H9 (cell line): Measurements from ENCODE around the gene ITIH2. TPM values are rescaled to one million over a fixed set of nuclear protein-coding genes. Genes with fewer than 3 reads are reported as not detected.
"Not testable (repeated sequence)": the region's sequence is repeated elsewhere in the genome, so short reads cannot be mapped to it uniquely, and the experiment has no call there.

Experiments
- DNase-seq: peaks from one replicate; pipeline ENCODE4 v3.0.0-alpha.2; 2017
- H2AFZ ChIP-seq: one replicate; pipeline ENCODE4 v1.6.1; 2013; ENCODE audit warnings: mild to moderate bottlenecking, low read length, control low read depth, moderate library complexity
- H2AK5ac ChIP-seq: 2 replicates; pipeline ENCODE4 v1.6.1; 2013; ENCODE audit warnings: low read length, control low read depth, mixed read lengths; ENCODE audit not compliant: insufficient read length
- H2BK120ac ChIP-seq: one replicate; pipeline ENCODE4 v1.6.1; 2013; ENCODE audit warnings: low read depth, mild to moderate bottlenecking, low read length, control low read depth, inconsistent platforms; ENCODE audit not compliant: poor library complexity, severe bottlenecking
- H2BK12ac ChIP-seq: 2 replicates; pipeline ENCODE4 v1.6.1; 2013; ENCODE audit warnings: low read length, control low read depth, mixed read lengths, low read depth; ENCODE audit not compliant: insufficient read length
- H2BK15ac ChIP-seq: 2 replicates; pipeline ENCODE4 v1.6.1; 2013; ENCODE audit warnings: low read depth, low read length, control low read depth
- H2BK20ac ChIP-seq: one replicate; pipeline ENCODE4 v1.6.1; 2013; ENCODE audit warnings: low read depth, mild to moderate bottlenecking, low read length, control low read depth, inconsistent platforms; ENCODE audit not compliant: poor library complexity, severe bottlenecking
- H2BK5ac ChIP-seq: 2 replicates; pipeline ENCODE4 v1.6.1; 2013; ENCODE audit warnings: low read length, control low read depth, mixed read lengths; ENCODE audit not compliant: insufficient read length
- H3K14ac ChIP-seq: 2 replicates; pipeline ENCODE4 v1.6.1; 2013; ENCODE audit warnings: low read length, control low read depth; ENCODE audit not compliant: insufficient read depth
- H3K18ac ChIP-seq: 2 replicates; pipeline ENCODE4 v1.6.1; 2013; ENCODE audit warnings: low read depth, mild to moderate bottlenecking, mixed read lengths, low read length, control low read depth; ENCODE audit not compliant: insufficient read length
- H3K23ac ChIP-seq: 2 replicates; pipeline ENCODE4 v1.6.1; 2013; ENCODE audit warnings: low read length, control low read depth, mixed read lengths, low read depth; ENCODE audit not compliant: insufficient read length
- H3K23me2 ChIP-seq: 2 replicates; pipeline ENCODE4 v1.6.1; 2013; ENCODE audit warnings: low read depth, mild to moderate bottlenecking, mixed read lengths, low read length, control low read depth; ENCODE audit not compliant: insufficient read length, poor library complexity, severe bottlenecking
- H3K27ac ChIP-seq: 2 replicates; pipeline ENCODE4 v1.5.1; 2013; ENCODE audit warnings: low read length, control low read depth, mixed read lengths, low read depth; ENCODE audit not compliant: insufficient read length
- H3K27me3 ChIP-seq: 2 replicates; pipeline ENCODE4 v1.6.1; 2013; ENCODE audit warnings: low read length, control low read depth, inconsistent platforms; ENCODE audit not compliant: insufficient read depth
- H3K4ac ChIP-seq: 2 replicates; pipeline ENCODE4 v1.6.1; 2013; ENCODE audit warnings: low read depth, mild to moderate bottlenecking, control low read depth, inconsistent platforms, low read length, moderate library complexity
- H3K4me1 ChIP-seq: 2 replicates; pipeline ENCODE4 v1.6.1; 2013; ENCODE audit warnings: low read length, control low read depth, inconsistent platforms; ENCODE audit not compliant: insufficient read depth
- H3K4me2 ChIP-seq: 2 replicates; pipeline ENCODE4 v1.6.1; 2013; ENCODE audit warnings: low read length, control low read depth, mixed read lengths; ENCODE audit not compliant: insufficient read length, insufficient read depth
- H3K56ac ChIP-seq: 2 replicates; pipeline ENCODE4 v1.6.1; 2013; ENCODE audit warnings: low read depth, mild to moderate bottlenecking, mixed read lengths, low read length, control low read depth; ENCODE audit not compliant: insufficient read length
- H3K79me1 ChIP-seq: 2 replicates; pipeline ENCODE4 v1.6.1; 2013; ENCODE audit warnings: low read depth, mild to moderate bottlenecking, moderate library complexity, low read length, control low read depth, inconsistent platforms; ENCODE audit not compliant: insufficient read depth, poor library complexity, severe bottlenecking
- H3K79me2 ChIP-seq: 2 replicates; pipeline ENCODE4 v1.6.1; 2013; ENCODE audit warnings: low read length, control low read depth, inconsistent platforms; ENCODE audit not compliant: insufficient read depth
- H3K9ac ChIP-seq: 2 replicates; pipeline ENCODE4 v1.6.1; 2013; ENCODE audit warnings: low read length, control low read depth, mixed read lengths; ENCODE audit not compliant: insufficient read length; ENCODE audit errors: extremely low read depth
- H3K9me3 ChIP-seq: one replicate; pipeline ENCODE4 v1.6.1; 2013; ENCODE audit warnings: low read depth, low read length, inconsistent platforms; ENCODE audit not compliant: control insufficient read depth
- H3T11ph ChIP-seq: one replicate; pipeline ENCODE4 v1.6.1; 2013; ENCODE audit warnings: mild to moderate bottlenecking, low read length, control low read depth, inconsistent platforms
- H4K20me1 ChIP-seq: one replicate; pipeline ENCODE4 v1.6.1; 2013; ENCODE audit not compliant: control insufficient read depth, insufficient read length, insufficient read depth
- H4K5ac ChIP-seq: 2 replicates; pipeline ENCODE4 v1.6.1; 2013; ENCODE audit warnings: low read depth, mild to moderate bottlenecking, mixed read lengths, low read length, control low read depth; ENCODE audit not compliant: insufficient read length
- H4K8ac ChIP-seq: replicated peaks from 2 replicates; pipeline ENCODE4 v1.6.1; 2013; ENCODE audit warnings: low read length, control low read depth, mixed read lengths, low read depth; ENCODE audit not compliant: insufficient read length
- H4K91ac ChIP-seq: 2 replicates; pipeline ENCODE4 v1.6.1; 2013; ENCODE audit warnings: low read depth, mild to moderate bottlenecking, moderate library complexity, mixed read lengths, low read length, control low read depth; ENCODE audit not compliant: insufficient read length
- H3K27ac Mint-ChIP-seq, 3 experiments: 2 replicates in 2 of 3; 3 replicates in 1 of 3; pipeline ENCODE4 v1.8.0; 2020 to 2021; ENCODE audit warnings: mixed read lengths in 3 of 3, mild to moderate bottlenecking in 1 of 3, moderate library complexity in 1 of 3
- H3K27me3 Mint-ChIP-seq: 2 replicates; pipeline ENCODE4 v1.8.0; 2021; ENCODE audit warnings: low read depth, mild to moderate bottlenecking, moderate library complexity, mixed read lengths
- H3K36me3 Mint-ChIP-seq, 3 experiments: 2 replicates in 2 of 3; 3 replicates in 1 of 3; pipeline ENCODE4 v1.8.0; 2020 to 2021; ENCODE audit warnings: low read depth in 3 of 3, mixed read lengths in 3 of 3; ENCODE audit not compliant: insufficient read depth in 1 of 3
- H3K4me1 Mint-ChIP-seq, 2 experiments: 2 replicates each; pipeline ENCODE4 v1.8.0; 2020; ENCODE audit warnings: mixed read lengths in 2 of 2
- H3K4me3 Mint-ChIP-seq, 2 experiments: 2 replicates in 1 of 2; 3 replicates in 1 of 2; pipeline ENCODE4 v1.8.0; 2020 to 2021; ENCODE audit warnings: mild to moderate bottlenecking in 2 of 2, mixed read lengths in 2 of 2, moderate library complexity in 1 of 2
- H3K9me3 Mint-ChIP-seq, 2 experiments: 2 replicates in 1 of 2; 3 replicates in 1 of 2; pipeline ENCODE4 v1.8.0; 2020; ENCODE audit warnings: mild to moderate bottlenecking in 2 of 2, mixed read lengths in 2 of 2, moderate library complexity in 1 of 2
- WGBS: extraction: QIAGEN DNeasy Blood & Tissue Kit; methylation state at CpG from one replicate; pipeline ENCODE4 v1.1.7; 2013; ENCODE audit warnings: missing lambda C conversion rate, low lambda C conversion rate, mixed read lengths; ENCODE audit not compliant: insufficient read length; ENCODE audit errors: extremely low coverage; 5-methylcytosine and 5-hydroxymethylcytosine counted together
- total RNA-seq: library from RNA; stranded (reverse); gene quantifications from 2 replicates; pipeline ENCODE4 v1.2.1, GENCODE V29; 2021
- TF ChIP-seq, protein P1 (sequence below): fragments of 200-600 bp; sonication (generic); conservative IDR thresholded peaks from 3 replicates; pipeline ENCODE4 v1.8.0; 2021; ENCODE audit warnings: antibody characterized with exemption, mild to moderate bottlenecking

ITIH2 gene
- total RNA-seq, 1 experiment from 2014 or later, result not detected

DNA sequence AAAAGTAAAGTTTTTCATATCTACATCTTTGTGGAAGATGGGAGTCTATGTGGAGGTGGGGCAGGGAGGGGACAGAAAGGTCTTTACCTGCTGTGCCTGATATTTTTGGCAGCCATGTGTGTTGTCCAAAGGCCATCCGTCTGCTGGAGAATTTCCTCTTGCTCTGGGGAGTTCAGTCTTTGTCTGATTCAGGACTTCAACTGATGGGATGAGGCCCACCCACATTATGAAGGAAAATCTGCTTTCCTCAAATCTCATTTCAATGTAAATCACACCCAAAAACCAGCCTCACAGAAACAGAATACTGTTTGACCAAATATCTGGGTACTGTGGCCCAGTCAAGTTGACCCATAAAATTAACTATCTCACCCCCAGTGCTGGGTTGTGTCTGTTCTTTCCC lies 23.9 kb upstream of the ITIH2 start:
- H3K27ac Mint-ChIP-seq, result no peak overlapping the region
- H3K9me3 Mint-ChIP-seq, result peaks cover 0 to 6% of the 10 kb centered on the region in 2 experiments; a peak in 3 of 5 replicates
- no peak overlapping the region for H3K4me2 ChIP-seq
- H3K36me3 Mint-ChIP-seq, result peaks cover 0 to 5% (median 0%) of the 10 kb centered on the region in 3 experiments; a peak in 1 of 7 replicates
- WGBS, result no CpG with 5 or more reads among the region's 1 CpG
- no peak overlapping the region for H3K27ac ChIP-seq
- DNase-seq, result no peak
- H3T11ph ChIP-seq, result no peak overlapping the region
- no peak overlapping the region for H2AFZ ChIP-seq
- H3K9ac ChIP-seq, result no peak overlapping the region
- no peak overlapping the region for H3K4ac ChIP-seq
- H3K79me1 ChIP-seq, result no peaks in the 10 kb centered on the region
- TF ChIP-seq, protein P1, sequence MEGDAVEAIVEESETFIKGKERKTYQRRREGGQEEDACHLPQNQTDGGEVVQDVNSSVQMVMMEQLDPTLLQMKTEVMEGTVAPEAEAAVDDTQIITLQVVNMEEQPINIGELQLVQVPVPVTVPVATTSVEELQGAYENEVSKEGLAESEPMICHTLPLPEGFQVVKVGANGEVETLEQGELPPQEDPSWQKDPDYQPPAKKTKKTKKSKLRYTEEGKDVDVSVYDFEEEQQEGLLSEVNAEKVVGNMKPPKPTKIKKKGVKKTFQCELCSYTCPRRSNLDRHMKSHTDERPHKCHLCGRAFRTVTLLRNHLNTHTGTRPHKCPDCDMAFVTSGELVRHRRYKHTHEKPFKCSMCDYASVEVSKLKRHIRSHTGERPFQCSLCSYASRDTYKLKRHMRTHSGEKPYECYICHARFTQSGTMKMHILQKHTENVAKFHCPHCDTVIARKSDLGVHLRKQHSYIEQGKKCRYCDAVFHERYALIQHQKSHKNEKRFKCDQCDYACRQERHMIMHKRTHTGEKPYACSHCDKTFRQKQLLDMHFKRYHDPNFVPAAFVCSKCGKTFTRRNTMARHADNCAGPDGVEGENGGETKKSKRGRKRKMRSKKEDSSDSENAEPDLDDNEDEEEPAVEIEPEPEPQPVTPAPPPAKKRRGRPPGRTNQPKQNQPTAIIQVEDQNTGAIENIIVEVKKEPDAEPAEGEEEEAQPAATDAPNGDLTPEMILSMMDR, result no peak
- no peaks in the 10 kb centered on the region for H3K9me3 ChIP-seq
- H4K20me1 ChIP-seq, result no peaks in the 10 kb centered on the region
- no peaks in the 10 kb centered on the region for H3K23me2 ChIP-seq
- no peak overlapping the region for H3K4me3 Mint-ChIP-seq
- H2BK5ac ChIP-seq, result no peak overlapping the region
- no peaks in the 10 kb centered on the region for H3K4me1 Mint-ChIP-seq
- no peak overlapping the region for H3K18ac ChIP-seq
- H3K14ac ChIP-seq, result no peak overlapping the region
- H2AK5ac ChIP-seq, result no peak overlapping the region
- H3K56ac ChIP-seq, result no peak overlapping the region
- no peak overlapping the region for H4K5ac ChIP-seq
- H2BK120ac ChIP-seq, result no peak overlapping the region
- no peak overlapping the region for H2BK20ac ChIP-seq
- no peak overlapping the region for H3K23ac ChIP-seq
- no peak overlapping the region for H4K91ac ChIP-seq
- H2BK12ac ChIP-seq, result no peak overlapping the region
- no peak overlapping the region for H2BK15ac ChIP-seq
- no peak overlapping the region for H4K8ac ChIP-seq
- H3K27me3 Mint-ChIP-seq, result peaks cover 28% of the 10 kb centered on the region
- no peaks in the 10 kb centered on the region for H3K27me3 ChIP-seq
- no peaks in the 10 kb centered on the region for H3K79me2 ChIP-seq
- H3K4me1 ChIP-seq, result no peaks in the 10 kb centered on the region

DNA sequence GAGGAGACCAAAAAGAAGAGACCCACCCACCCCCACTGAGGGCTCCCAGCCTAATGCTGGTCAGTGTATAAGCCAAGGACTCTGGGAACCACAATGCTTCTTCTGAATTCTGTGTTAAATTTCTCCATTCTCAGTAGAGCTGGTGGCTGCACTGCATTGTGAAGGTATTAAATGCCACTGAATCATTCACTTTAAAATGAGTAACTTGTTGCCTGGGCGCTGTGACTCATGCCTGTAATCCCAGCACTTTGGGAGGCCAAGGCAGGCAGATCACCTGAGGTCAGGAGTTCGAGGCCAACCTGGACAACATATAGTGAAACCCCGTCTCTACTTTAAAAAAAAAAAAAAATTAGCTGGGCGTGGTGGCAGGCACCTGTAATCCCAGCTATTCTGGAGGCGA lies 23.0 kb upstream of the ITIH2 start:
- H3K4me3 Mint-ChIP-seq, H3K4ac ChIP-seq, H4K91ac ChIP-seq, H4K20me1 ChIP-seq, H3K18ac ChIP-seq, H3K79me1 ChIP-seq, H3K4me1 Mint-ChIP-seq, H3K27me3 ChIP-seq, H3K27ac Mint-ChIP-seq, H3K79me2 ChIP-seq, H2BK5ac ChIP-seq, H3K23me2 ChIP-seq, H2AK5ac ChIP-seq, H3K4me1 ChIP-seq, H3K9me3 ChIP-seq, H4K5ac ChIP-seq, H3T11ph ChIP-seq, H3K36me3 Mint-ChIP-seq, H2BK20ac ChIP-seq, H3K23ac ChIP-seq, H2AFZ ChIP-seq, H2BK12ac ChIP-seq, H3K14ac ChIP-seq, H3K4me2 ChIP-seq, H2BK15ac ChIP-seq, H3K9ac ChIP-seq, DNase-seq, H2BK120ac ChIP-seq, H3K56ac ChIP-seq, H3K27ac ChIP-seq, H4K8ac ChIP-seq, H3K9me3 Mint-ChIP-seq: not testable (repeated sequence)
- H3K27me3 Mint-ChIP-seq, result peaks cover 26% of the 10 kb centered on the region
- WGBS, result no CpG with 5 or more reads among the region's 5 CpGs
